Left ventricle myocardium inferior (tissue), 1 donor: ENCODE results near the gene MIF4GD. TPM values are rescaled to one million over a fixed set of nuclear protein-coding genes. Genes with fewer than 3 reads are reported as not detected.
"Not testable (repeated sequence)": the region's sequence is repeated elsewhere in the genome, so short reads cannot be mapped to it uniquely, and the experiment has no call there.

Experiments used
- DNase-seq: peaks from one replicate; pipeline ENCODE4 v3.0.0-alpha.2; 2020
- H3K27ac ChIP-seq: fragments of 200-600 bp; replicated peaks from 2 replicates; pipeline ENCODE4 v1.8.0; 2021
- H3K27me3 ChIP-seq: fragments of 200-600 bp; 2 replicates; pipeline ENCODE4 v1.8.0; 2021; ENCODE audit warnings: low read depth
- H3K36me3 ChIP-seq: fragments of 200-600 bp; 2 replicates; pipeline ENCODE4 v1.8.0; 2021
- H3K4me1 ChIP-seq: fragments of 200-600 bp; 2 replicates; pipeline ENCODE4 v1.8.0; 2021
- H3K4me3 ChIP-seq: fragments of 200-600 bp; 2 replicates; pipeline ENCODE4 v1.8.0; 2021; ENCODE audit warnings: mild to moderate bottlenecking, moderate library complexity
- H3K9me3 ChIP-seq: fragments of 200-600 bp; replicated peaks from 2 replicates; pipeline ENCODE4 v1.8.0; 2021
- CTCF ChIP-seq: fragments of 200-600 bp; IDR thresholded peaks from 2 replicates; pipeline ENCODE4 v1.8.0; 2021; ENCODE audit warnings: antibody characterized with exemption, mild to moderate bottlenecking, borderline replicate concordance
- intact Hi-C: fragments of 100-400 bp; cut with micrococcal nuclease; formaldehyde crosslinking; loops from one replicate; pipeline ENCODE4 v1.11.0; 2022
- total RNA-seq: library from RNA; stranded (reverse); fragmentation: NEBNext Ultra II Directional; extraction: Animal tissue kit (Norgen Biotek cat#: 25700); gene quantifications from one replicate; pipeline ENCODE4 v1.2.1, GENCODE V29; 2021
- donor health status: DM: no; HTN: yes; CAD: no; lungs with severe emphysema.

Gene MIF4GD
- total RNA-seq, 1 donor from 2014 or later: 11.9 TPM

- Histone ChIP-seq H3K27ac (no peak overlapping the region), H3K4me1 (peaks cover 17% of the 10 kb centered on the region), H3K9me3 (no peaks in the 10 kb centered on the region), H3K4me3 (no peak overlapping the region), H3K27me3 (no peaks in the 10 kb centered on the region), H3K36me3 (peaks cover 48% of the 10 kb centered on the region)
- DNase-seq: no peak
- intact Hi-C loops: no loop called here
- TF ChIP-seq CTCF: no peak
Observed at GRCh38 chr17:75285123-75285522, 14.1 kb upstream of the MIF4GD start.

GRCh38 chr17:75280189-75280588, 9.2 kb upstream of the MIF4GD start:
- intact Hi-C loops, H3K4me1 ChIP-seq, DNase-seq, H3K27me3 ChIP-seq, H3K4me3 ChIP-seq, H3K27ac ChIP-seq, H3K9me3 ChIP-seq: not testable (repeated sequence)
- peaks cover 39% of the 10 kb centered on the region for H3K36me3 ChIP-seq

- H3K36me3 ChIP-seq: peaks cover 30% of the 10 kb centered on the region
- H3K4me1 ChIP-seq: peaks cover 9% of the 10 kb centered on the region
- H3K9me3 ChIP-seq: no peaks in the 10 kb centered on the region
- no peak for DNase-seq
- no peaks in the 10 kb centered on the region for H3K27me3 ChIP-seq
- no peak for TF ChIP-seq CTCF
- H3K27ac ChIP-seq: no peak overlapping the region
- intact Hi-C loops: no loop called here
- H3K4me3 ChIP-seq: no peak overlapping the region
Observed at GRCh38 chr17:75277664-75278071, 6.6 kb upstream of the MIF4GD start.

GRCh38 chr17:75273977-75274708, 3.1 kb upstream of the MIF4GD start:
- Histone ChIP-seq H3K4me3 (no peak overlapping the region), H3K36me3 (peaks cover 10% of the 10 kb centered on the region), H3K27ac (no peak overlapping the region), H3K4me1 (peaks cover 38% of the 10 kb centered on the region), H3K27me3 (no peaks in the 10 kb centered on the region), H3K9me3 (no peaks in the 10 kb centered on the region)
- intact Hi-C loops: no loop called here
- no peak for DNase-seq
- no peak for TF ChIP-seq CTCF

- Histone ChIP-seq H3K27me3 (no peaks in the 10 kb centered on the region), H3K36me3 (peaks cover 10% of the 10 kb centered on the region), H3K4me3 (no peak overlapping the region), H3K4me1 (peaks cover 40% of the 10 kb centered on the region), H3K9me3 (no peaks in the 10 kb centered on the region), H3K27ac (peak overlapping the region; percentile 97)
- intact Hi-C loops: no loop called here
- TF ChIP-seq CTCF: no peak
- no peak for DNase-seq
Observed at GRCh38 chr17:75272848-75273184, 1.8 kb upstream of the MIF4GD start.

GRCh38 chr17:75271955-75272847, 1.2 kb upstream of the MIF4GD start:
- peaks cover 12% of the 10 kb centered on the region for H3K36me3 ChIP-seq
- H3K4me1 ChIP-seq: peaks cover 46% of the 10 kb centered on the region
- H3K27ac ChIP-seq: peak overlapping the region; percentile 97
- no peaks in the 10 kb centered on the region for H3K27me3 ChIP-seq
- peak; percentile 71 for DNase-seq
- intact Hi-C loops: no loop called here
- H3K4me3 ChIP-seq: peak overlapping the region; percentile 90
- TF ChIP-seq CTCF: no peak
- no peaks in the 10 kb centered on the region for H3K9me3 ChIP-seq
